Keratinocyte (primary cell): ENCODE results near the gene ZNF117.
"Not testable (repeated sequence)": the region's sequence is repeated elsewhere in the genome, so short reads cannot be mapped to it uniquely, and the experiment has no call there.

Experiments
- EZH2 ChIP-seq: IDR thresholded peaks from one replicate; pipeline ENCODE4 v1.6.1; 2012; ENCODE audit warnings: inconsistent platforms, mild to moderate bottlenecking, low read length, moderate library complexity
- TF ChIP-seq, protein P1 (sequence below), 3 experiments: IDR thresholded peaks in 1 of 3; conservative IDR thresholded peaks in 1 of 3; optimal IDR thresholded peaks in 1 of 3; 2 replicates in 2 of 3; 3 replicates in 1 of 3; pipeline versions ENCODE3 to v1.5.1; 2011; ENCODE audit warnings: low read length in 3 of 3, mild to moderate bottlenecking in 3 of 3, moderate library complexity in 2 of 3, control low read depth in 1 of 3, inconsistent platforms in 1 of 3; ENCODE audit not compliant: insufficient read depth in 2 of 3; ENCODE audit errors: extremely low read depth in 1 of 3

DNA sequence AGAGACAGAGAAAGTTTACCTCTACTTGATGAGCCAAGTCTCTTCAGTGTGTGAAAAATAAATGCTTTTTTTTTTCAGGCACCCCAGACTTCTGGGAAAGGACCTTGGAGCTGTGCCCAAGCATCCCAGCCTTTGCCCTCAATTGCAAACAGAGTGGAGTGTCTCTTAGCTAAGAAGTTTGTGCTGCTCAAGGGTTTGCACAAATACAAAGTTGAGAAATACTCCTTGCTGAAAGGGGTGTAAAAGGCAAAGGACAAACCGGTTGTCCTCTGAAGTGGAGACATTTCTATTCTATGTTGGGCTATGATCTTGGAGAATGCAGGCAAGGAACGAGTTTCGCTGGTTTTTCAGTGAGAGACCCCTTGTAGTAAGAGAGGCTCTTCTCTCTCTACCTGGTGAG is 30.1 kb upstream of the ZNF117 start:
- TF ChIP-seq, protein P1, sequence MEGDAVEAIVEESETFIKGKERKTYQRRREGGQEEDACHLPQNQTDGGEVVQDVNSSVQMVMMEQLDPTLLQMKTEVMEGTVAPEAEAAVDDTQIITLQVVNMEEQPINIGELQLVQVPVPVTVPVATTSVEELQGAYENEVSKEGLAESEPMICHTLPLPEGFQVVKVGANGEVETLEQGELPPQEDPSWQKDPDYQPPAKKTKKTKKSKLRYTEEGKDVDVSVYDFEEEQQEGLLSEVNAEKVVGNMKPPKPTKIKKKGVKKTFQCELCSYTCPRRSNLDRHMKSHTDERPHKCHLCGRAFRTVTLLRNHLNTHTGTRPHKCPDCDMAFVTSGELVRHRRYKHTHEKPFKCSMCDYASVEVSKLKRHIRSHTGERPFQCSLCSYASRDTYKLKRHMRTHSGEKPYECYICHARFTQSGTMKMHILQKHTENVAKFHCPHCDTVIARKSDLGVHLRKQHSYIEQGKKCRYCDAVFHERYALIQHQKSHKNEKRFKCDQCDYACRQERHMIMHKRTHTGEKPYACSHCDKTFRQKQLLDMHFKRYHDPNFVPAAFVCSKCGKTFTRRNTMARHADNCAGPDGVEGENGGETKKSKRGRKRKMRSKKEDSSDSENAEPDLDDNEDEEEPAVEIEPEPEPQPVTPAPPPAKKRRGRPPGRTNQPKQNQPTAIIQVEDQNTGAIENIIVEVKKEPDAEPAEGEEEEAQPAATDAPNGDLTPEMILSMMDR (optimal IDR thresholded peaks at IDR 0.05 in 1 of 3, IDR thresholded peaks at IDR 0.05 in 1 of 3, conservative IDR thresholded peaks at IDR 0.05 in 1 of 3; ENCODE audit: extremely low read depth in 1 of 3, insufficient read depth in 2 of 3, low read length in 3 of 3) = not testable (repeated sequence)
- not testable (repeated sequence) for TF ChIP-seq EZH2
